Naive thymus-derived CD8-positive, alpha-beta T cell (primary cell): ENCODE data around the gene NUP85. TPM values are rescaled to one million over a fixed set of nuclear protein-coding genes. Genes with fewer than 3 reads are reported as not detected.

Source experiments
- ATAC-seq, 2 donors: fragments of 150-1000 bp; cut with Tn5 transposase in 1 of 2; sonication (Bioruptor Pico), chemical (Tn5 transposase) in 1 of 2; 1 replicate in 1 of 2; 2 replicates in 1 of 2; pipeline ENCODE4 v1.10.0; 2021; ENCODE audit warnings: mild to moderate bottlenecking in 2 of 2, moderate library complexity in 2 of 2
- POLR2A ChIA-PET: fragments of 350-600 bp; sonication (Branson Sonifier 250); formaldehyde crosslinking; loops from one replicate; lab custom pipeline; 2021; ENCODE audit warnings: antibody characterized with exemption; lab: Charles Lee
- DNase-seq, 10 donors: peaks; one replicate each; pipeline versions ENCODE4 v3.0.0 to v3.0.0-alpha.2; 2020 to 2022
- H3K27ac Mint-ChIP-seq, 10 donors: one replicate each; pipeline ENCODE4 v1.8.0; 2020 to 2022; ENCODE audit warnings: mild to moderate bottlenecking in 10 of 10, mixed read lengths in 10 of 10, moderate library complexity in 4 of 10, inconsistent platforms in 1 of 10
- H3K27me3 Mint-ChIP-seq, 5 donors: one replicate each; pipeline ENCODE4 v1.8.0; 2021 to 2022; ENCODE audit warnings: mixed read lengths in 5 of 5
- H3K36me3 Mint-ChIP-seq, 3 donors: one replicate each; pipeline ENCODE4 v1.8.0; 2020 to 2022; ENCODE audit warnings: mixed read lengths in 3 of 3, mild to moderate bottlenecking in 2 of 3, inconsistent platforms in 1 of 3
- H3K4me1 Mint-ChIP-seq, 4 donors: one replicate each; pipeline ENCODE4 v1.8.0; 2021 to 2022; ENCODE audit warnings: mixed read lengths in 4 of 4
- H3K4me3 Mint-ChIP-seq, 10 donors: one replicate each; pipeline ENCODE4 v1.8.0; 2020 to 2022; ENCODE audit warnings: mild to moderate bottlenecking in 10 of 10, mixed read lengths in 10 of 10, moderate library complexity in 6 of 10, inconsistent platforms in 1 of 10
- H3K9me3 Mint-ChIP-seq, 9 donors: one replicate each; pipeline ENCODE4 v1.8.0; 2020 to 2022; ENCODE audit warnings: mixed read lengths in 9 of 9, mild to moderate bottlenecking in 3 of 9, inconsistent platforms in 1 of 9, moderate library complexity in 1 of 9
- polyA plus RNA-seq, 3 donors: library from polyadenylated mRNA; unstranded; fragments of 300-500 nt; fragmentation: Illumina TruSeq; gene quantifications; one replicate each; pipeline ENCODE4 v1.2.3, GENCODE V29; 2021
- total RNA-seq, 8 experiments: library from RNA in 2 of 8; stranded (reverse) in 2 of 8; gene quantifications; one replicate each; pipeline ENCODE4 v1.2.3 and lab custom pipeline; 2021 to 2026

NUP85 gene
- total and polyA plus RNA-seq, 5 experiments from 2014 or later: 17.3 to 155 (median 39.4) TPM

DNA sequence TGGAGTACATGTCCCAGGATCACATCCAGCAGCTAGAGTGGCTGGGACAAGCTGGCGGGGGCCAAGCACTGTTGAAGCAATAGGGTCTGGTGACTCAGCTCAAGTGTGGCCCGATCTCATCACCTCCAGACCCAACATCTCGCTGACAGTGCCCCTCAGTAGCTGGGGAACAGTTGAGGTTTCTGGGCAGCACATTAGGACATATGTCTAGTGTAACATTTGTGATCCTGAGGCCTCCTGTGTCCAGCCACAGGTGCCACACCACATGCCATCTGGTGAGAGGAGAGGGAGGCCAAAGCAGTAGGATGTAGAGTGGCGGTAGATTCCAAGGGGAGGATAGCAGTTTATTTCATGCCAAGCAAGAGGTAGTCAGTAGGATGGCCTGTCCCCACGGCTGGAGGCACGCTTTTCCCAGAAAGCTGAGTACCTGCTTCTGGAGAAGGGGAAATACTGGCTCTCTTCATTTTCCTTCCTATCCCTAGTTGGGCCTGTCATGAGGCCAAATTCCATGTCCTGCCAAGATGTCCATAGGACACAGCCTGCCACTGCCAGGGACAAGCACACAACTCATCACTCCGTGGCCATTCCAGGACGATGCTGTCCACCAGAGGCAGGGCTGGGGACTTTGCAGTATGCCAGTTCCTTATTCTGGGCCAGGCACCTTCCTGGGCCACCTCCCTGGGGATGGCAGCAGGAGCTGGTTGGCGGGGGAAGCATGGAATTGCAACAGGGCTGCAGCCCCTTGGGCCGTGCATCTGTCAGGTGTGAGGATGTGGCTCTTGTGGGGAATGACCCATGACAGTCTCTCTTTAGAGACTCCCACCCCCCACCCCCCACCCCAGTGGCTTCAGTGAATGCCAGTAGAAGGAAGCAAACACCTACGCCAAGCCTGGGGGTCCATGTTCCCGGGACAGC is 31.9 kb downstream of the NUP85 start:
- no peaks in the 10 kb centered on the region for H3K27me3 Mint-ChIP-seq
- H3K9me3 Mint-ChIP-seq: no peaks in the 10 kb centered on the region
- no peak overlapping the region for H3K4me3 Mint-ChIP-seq
- H3K27ac Mint-ChIP-seq: peak overlapping the region in 5 of 10 donors; percentile 14 to 43 (median 29)
- ATAC-seq (no peak), DNase-seq (no peak)
- POLR2A ChIA-PET: interaction anchor here (0.6 kb wide), 1 partner anchor 14 kb away, joined by 3 read pairs; no protein-coding TSS in a partner anchor
- peaks cover 3 to 15% (median 13%) of the 10 kb centered on the region in 4 donors for H3K4me1 Mint-ChIP-seq
- peaks cover 0 to 72% (median 3%) of the 10 kb centered on the region in 3 donors for H3K36me3 Mint-ChIP-seq

DNA sequence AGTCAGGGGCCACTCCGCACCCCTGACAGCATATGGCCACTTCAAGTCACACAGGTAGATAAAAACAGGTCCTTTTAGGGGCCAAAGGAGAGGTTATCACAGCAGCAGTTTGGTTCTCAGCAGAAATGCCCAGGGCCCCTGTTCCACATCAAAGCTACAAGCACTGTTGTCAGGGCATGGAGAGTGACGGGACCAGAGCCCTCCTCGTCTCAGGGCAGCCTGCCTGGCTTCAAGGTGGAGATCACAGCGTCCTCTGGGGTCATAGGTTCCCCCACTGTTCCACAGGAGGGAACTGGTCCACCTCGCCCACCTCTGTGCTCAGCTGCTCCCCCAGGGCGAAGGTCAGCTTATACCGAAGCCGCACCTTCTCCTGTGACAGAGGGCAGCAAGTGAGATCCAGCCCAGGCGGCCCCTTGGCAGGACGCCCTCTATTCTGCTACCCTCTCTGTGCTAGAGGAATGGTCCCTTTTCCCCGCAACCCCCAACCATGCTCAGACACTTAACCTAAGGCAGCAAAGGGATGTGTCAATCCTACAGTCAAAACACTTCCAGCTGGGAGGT is 32.6 kb downstream of the NUP85 start:
- Mint-ChIP-seq H3K27me3 (no peaks in the 10 kb centered on the region), H3K36me3 (peaks cover 0 to 70% (median 5%) of the 10 kb centered on the region in 3 donors), H3K4me1 (peaks cover 5 to 15% (median 15%) of the 10 kb centered on the region in 4 donors), H3K9me3 (no peaks in the 10 kb centered on the region), H3K27ac (peak overlapping the region in 3 of 10 donors; percentile 14 to 83 (median 43)), H3K4me3 (no peak overlapping the region)
- POLR2A ChIA-PET: interaction anchor here (1.0 kb wide), 1 partner anchor 32 kb away, joined by 4 read pairs; the partner anchor contains the start of gene NUP85
- ATAC-seq (no peak), DNase-seq (no peak)

DNA sequence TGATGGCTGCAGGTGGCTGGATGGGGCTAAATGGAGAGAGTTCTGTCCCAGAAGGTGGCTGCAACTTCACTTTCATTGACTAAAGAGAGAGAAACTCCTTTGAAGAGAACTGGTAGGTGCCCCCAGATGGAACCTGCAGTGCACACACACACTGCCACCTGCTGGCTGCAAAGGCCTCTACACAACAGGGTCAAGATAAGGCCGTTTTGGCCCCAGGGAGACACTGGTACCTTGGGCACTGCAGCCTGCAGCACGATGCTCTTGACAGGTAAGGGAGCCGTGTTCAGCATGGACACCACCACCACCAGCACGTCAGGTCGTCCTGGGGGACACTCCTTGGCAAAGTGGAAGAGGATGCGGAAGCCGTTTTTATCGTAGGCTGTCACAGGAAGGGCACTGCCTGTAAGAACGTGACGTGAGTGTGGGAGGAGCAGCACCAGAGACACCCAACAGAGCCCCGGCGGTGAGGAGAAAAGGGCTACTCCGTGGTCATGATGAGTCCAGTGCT is 33.3 kb downstream of the NUP85 start:
- ATAC-seq (peak; percentile 86 to 88), DNase-seq (peak; percentile 36 to 76 (median 53))
- POLR2A ChIA-PET: interaction anchor here (0.9 to 2.3 kb wide), 3 partner anchors 24 to 125 kb away, joined by 3 to 7 read pairs (median 4); partner anchors contain the start of genes MRPS7 and NUP85
- H3K4me1 Mint-ChIP-seq: peaks cover 5 to 18% (median 15%) of the 10 kb centered on the region in 4 donors
- H3K36me3 Mint-ChIP-seq: peaks cover 0 to 72% (median 5%) of the 10 kb centered on the region in 3 donors
- H3K4me3 Mint-ChIP-seq: peak overlapping the region in 1 of 10 donors; percentile 52
- H3K27me3 Mint-ChIP-seq: no peaks in the 10 kb centered on the region
- H3K9me3 Mint-ChIP-seq: no peaks in the 10 kb centered on the region
- peak overlapping the region; percentile 30 to 91 (median 85) for H3K27ac Mint-ChIP-seq

DNA sequence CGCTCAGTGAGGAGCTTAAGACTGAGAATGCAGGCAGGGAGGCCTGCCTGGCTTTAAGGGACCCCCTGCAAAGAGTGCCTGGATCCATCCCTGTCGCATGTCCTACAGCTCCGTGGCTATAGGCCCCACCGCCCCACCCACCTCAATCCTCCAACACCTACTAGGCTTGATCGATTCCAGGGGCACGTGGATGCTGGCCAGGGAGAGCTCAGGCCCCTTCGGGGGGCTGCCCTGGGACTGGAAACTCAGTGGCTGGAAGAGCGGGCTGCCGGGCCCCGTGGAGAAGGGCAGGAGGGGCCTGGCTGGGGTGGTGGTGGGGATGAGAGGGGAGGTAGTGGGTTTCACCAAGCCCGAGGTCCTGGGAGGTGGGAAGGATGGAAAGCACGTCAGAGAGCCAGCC is 33.7 kb downstream of the NUP85 start:
- Mint-ChIP-seq H3K4me3 (no peak overlapping the region), H3K27ac (peak overlapping the region in 7 of 10 donors; percentile 30 to 90 (median 84)), H3K27me3 (no peaks in the 10 kb centered on the region), H3K36me3 (peaks cover 0 to 72% (median 5%) of the 10 kb centered on the region in 3 donors), H3K9me3 (no peaks in the 10 kb centered on the region), H3K4me1 (peaks cover 5 to 22% (median 16%) of the 10 kb centered on the region in 4 donors)
- ATAC-seq (no peak), DNase-seq (no peak)
- POLR2A ChIA-PET: interaction anchor here (0.9 to 2.3 kb wide), 4 partner anchors 23 to 125 kb away, joined by 3 to 9 read pairs (median 6); partner anchors contain the start of genes MIF4GD, MRPS7 and NUP85

DNA sequence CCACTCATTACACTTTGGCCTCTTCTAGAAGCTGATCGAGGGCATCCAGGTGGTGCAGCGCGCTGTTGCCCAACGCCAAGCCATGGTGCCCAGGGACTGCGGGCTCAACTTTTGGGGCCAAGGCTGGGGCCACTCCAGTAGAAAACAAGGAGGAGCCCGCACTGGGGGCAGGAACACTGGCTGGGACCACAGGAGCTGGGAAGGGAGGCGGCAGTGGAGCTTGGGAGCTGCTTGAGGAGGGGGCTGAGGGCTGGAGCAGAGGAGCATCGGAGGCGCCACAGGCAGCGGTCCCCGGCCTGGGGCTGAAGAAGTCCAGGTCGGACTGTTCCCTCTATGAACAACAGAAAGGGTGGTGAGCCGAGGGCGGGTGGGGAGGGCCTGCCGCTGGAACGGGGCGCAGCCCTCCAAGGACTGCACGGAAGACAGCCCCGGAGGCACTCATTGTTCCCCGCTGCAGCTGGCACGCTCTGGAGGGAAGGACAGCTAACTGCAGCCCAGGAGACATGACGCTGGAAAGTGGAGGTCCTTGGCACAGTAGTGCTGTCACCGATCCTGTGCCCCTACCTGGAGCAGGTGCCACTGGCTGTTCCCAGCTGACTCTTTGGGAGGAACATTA is 34.4 kb downstream of the NUP85 start:
- Mint-ChIP-seq H3K9me3 (no peaks in the 10 kb centered on the region), H3K36me3 (peaks cover 0 to 71% (median 3%) of the 10 kb centered on the region in 3 donors), H3K27ac (peak overlapping the region in 6 of 10 donors; percentile 14 to 74 (median 50)), H3K27me3 (no peaks in the 10 kb centered on the region), H3K4me1 (peaks cover 7 to 27% (median 18%) of the 10 kb centered on the region in 4 donors), H3K4me3 (no peak overlapping the region)
- no peak for ATAC-seq
- DNase-seq: no peak
- POLR2A ChIA-PET: interaction anchor here (2.3 to 3.3 kb wide), 3 partner anchors 21 to 126 kb away, joined by 7 to 14 read pairs (median 9); partner anchors contain the start of genes GGA3, MIF4GD and MRPS7

DNA sequence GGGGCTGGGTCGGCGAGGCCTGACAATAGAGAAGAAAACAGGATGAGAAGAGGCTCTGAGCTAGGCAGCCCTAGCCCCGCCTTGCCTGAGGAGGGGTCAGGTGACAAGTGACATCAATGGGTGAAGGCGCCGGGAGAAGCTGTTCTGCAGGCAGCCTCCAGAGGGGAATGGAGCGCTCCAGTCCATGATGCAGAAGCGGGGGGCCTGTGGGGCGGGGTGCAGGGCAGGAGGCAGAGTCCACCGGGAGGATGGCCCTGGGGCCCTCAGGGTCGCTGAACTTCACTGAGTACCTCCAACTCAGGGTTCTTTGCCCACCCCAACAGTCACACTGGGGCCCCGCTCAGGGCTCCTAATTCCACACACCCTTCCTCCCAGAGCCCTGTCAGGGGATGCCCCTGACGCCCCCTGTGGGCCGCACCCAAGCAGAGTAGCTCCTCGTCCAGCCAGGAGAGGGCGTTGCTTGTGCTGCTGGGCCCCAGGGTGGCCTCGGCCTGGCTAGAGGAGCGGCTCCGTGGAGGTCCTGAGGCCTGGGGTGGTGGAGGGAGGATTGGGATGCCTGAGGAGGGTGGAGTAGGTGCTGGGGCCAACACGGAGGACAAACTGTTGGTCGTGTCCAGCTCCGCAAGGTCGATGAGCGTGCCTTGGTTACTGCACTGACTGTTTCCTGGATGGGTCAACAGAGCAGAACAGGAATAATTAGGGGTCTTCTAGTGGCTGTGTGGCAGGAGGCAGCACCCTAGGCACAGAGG is 35.1 kb downstream of the NUP85 start:
- POLR2A ChIA-PET: interaction anchor here (0.5 to 3.3 kb wide), 5 partner anchors 21 to 126 kb away, joined by 5 to 14 read pairs (median 7); partner anchors contain the start of genes GGA3, MIF4GD and MRPS7
- Mint-ChIP-seq H3K4me1 (peaks cover 7 to 27% (median 18%) of the 10 kb centered on the region in 4 donors), H3K36me3 (peaks cover 0 to 72% (median 3%) of the 10 kb centered on the region in 3 donors), H3K27me3 (no peaks in the 10 kb centered on the region), H3K4me3 (no peak overlapping the region), H3K27ac (peak overlapping the region in 5 of 10 donors; percentile 25 to 74 (median 47)), H3K9me3 (no peaks in the 10 kb centered on the region)
- ATAC-seq (peak; percentile 43 to 51), DNase-seq (peak in 5 of 10 donors; percentile 12 to 30 (median 24))

DNA sequence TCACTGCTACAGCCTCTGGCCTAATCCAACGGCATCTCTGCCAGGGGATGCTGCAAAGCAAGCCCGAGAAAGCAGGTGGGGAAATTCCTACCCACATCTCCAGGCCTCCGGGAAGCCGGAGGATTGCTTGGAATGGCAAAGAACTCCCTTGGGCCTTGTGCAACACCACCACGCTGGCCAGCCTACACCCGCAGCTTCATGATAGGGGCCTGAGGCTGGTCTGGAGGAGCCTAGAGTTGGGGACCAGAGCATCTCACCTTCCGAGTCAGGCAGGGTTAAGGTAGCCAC is 35.6 kb downstream of the NUP85 start:
- no peak for DNase-seq
- H3K27me3 Mint-ChIP-seq: no peaks in the 10 kb centered on the region
- no peak for ATAC-seq
- H3K9me3 Mint-ChIP-seq: no peaks in the 10 kb centered on the region
- POLR2A ChIA-PET: interaction anchor here (0.6 to 3.3 kb wide), 3 partner anchors 20 to 58 kb away, joined by 5 to 14 read pairs (median 9); partner anchors contain the start of genes GGA3, MIF4GD and MRPS7
- peak overlapping the region in 1 of 10 donors; percentile 89 for H3K27ac Mint-ChIP-seq
- no peak overlapping the region for H3K4me3 Mint-ChIP-seq
- peaks cover 0 to 72% (median 3%) of the 10 kb centered on the region in 3 donors for H3K36me3 Mint-ChIP-seq
- H3K4me1 Mint-ChIP-seq: peaks cover 8 to 27% (median 18%) of the 10 kb centered on the region in 4 donors

DNA sequence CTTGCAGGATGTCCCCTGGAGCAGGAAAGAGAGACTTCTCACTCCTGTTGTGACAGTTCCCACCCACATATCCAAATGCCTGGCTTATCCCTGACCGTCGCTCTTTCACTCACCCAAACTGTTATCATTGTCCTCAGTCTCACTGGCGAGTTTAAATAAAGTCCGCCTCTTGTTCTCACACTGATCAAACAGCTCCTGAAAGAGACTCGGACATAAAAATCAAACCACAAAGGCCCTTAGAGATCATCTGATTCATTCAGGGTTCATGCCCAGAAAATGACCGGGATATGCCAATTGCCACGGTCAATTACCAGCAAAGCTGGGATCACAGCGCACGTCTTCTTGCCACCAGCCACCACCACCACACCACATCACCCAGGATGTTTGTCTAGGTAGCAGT is 36.0 kb downstream of the NUP85 start:
- peaks cover 0 to 72% (median 3%) of the 10 kb centered on the region in 3 donors for H3K36me3 Mint-ChIP-seq
- POLR2A ChIA-PET: interaction anchor here (0.6 to 3.3 kb wide), 3 partner anchors 20 to 58 kb away, joined by 5 to 14 read pairs (median 9); partner anchors contain the start of genes GGA3, MIF4GD and MRPS7
- no peaks in the 10 kb centered on the region for H3K27me3 Mint-ChIP-seq
- peak overlapping the region in 7 of 10 donors; percentile 12 to 96 (median 47) for H3K27ac Mint-ChIP-seq
- no peak for ATAC-seq
- H3K9me3 Mint-ChIP-seq: no peaks in the 10 kb centered on the region
- peak overlapping the region in 1 of 10 donors; percentile 68 for H3K4me3 Mint-ChIP-seq
- no peak for DNase-seq
- H3K4me1 Mint-ChIP-seq: peaks cover 8 to 27% (median 18%) of the 10 kb centered on the region in 4 donors

DNA sequence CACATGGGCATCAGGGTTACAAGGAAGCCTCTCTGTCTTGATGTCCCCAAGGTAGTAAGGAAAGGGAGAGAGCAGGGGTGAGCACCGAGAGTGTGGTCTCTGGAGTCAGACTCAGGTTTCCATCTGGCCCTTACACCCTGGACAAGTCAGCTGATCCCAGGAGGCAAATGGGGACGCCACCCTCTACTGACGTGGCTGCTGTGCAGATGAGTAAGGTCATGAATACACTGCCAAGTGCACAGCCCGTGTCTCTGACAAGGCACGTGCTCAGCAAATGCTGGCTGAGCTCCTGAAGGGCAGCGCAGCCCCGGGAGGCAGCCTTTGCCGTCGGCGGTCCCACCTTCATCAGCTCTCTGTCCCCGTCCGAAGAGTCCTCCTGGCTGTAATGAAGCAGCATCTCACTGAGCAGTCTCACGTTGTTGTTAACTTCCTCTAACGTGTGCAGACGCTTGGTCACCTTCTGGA is 36.5 kb downstream of the NUP85 start:
- Mint-ChIP-seq H3K36me3 (peaks cover 0 to 72% (median 3%) of the 10 kb centered on the region in 3 donors), H3K4me3 (peak overlapping the region in 2 of 10 donors; percentile 11 to 68), H3K27me3 (no peaks in the 10 kb centered on the region), H3K9me3 (no peaks in the 10 kb centered on the region), H3K4me1 (peaks cover 8 to 27% (median 18%) of the 10 kb centered on the region in 4 donors), H3K27ac (peak overlapping the region in 8 of 10 donors; percentile 12 to 96 (median 44))
- POLR2A ChIA-PET: interaction anchor here (3.3 kb wide), 1 partner anchor 19 kb away, joined by 14 read pairs; the partner anchor contains the start of genes GGA3 and MRPS7
- DNase-seq (no peak), ATAC-seq (no peak)

DNA sequence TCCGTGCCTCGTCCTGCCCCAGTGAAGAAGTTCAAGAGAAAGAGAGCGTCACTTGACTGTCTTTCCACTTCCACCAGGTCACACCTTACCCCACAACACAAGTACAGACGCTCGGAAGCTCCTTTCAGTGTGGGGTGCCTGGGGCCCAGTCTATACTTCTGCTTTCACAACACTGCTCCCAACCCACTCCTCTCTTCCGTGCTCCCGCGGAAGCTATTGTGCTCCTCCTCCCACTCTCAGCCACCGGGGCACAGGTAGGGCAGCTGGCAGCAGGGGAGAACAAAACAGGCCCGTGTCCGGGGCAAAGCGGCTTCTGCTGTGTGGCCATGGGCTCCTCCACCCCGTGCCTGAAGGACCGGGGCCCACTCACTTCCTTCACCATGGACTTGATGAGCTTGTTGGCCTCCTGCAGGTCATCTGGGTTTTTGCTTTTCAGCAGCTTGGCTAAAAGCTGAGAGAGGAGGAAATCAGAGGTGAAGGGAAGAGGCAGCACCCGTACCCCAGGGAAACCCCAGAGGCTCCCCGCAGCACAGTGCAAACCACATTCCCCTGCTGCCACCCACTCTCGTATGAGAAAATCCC is 37.1 kb downstream of the NUP85 start:
- POLR2A ChIA-PET: interaction anchor here (3.3 kb wide), 1 partner anchor 19 kb away, joined by 14 read pairs; the partner anchor contains the start of genes GGA3 and MRPS7
- peak overlapping the region in 7 of 10 donors; percentile 25 to 96 (median 35) for H3K27ac Mint-ChIP-seq
- H3K4me3 Mint-ChIP-seq: peak overlapping the region in 3 of 10 donors; percentile 1 to 68 (median 11)
- H3K36me3 Mint-ChIP-seq: peaks cover 0 to 70% (median 3%) of the 10 kb centered on the region in 3 donors
- ATAC-seq: peak in 1 of 2 donors; percentile 13
- H3K4me1 Mint-ChIP-seq: peaks cover 8 to 27% (median 18%) of the 10 kb centered on the region in 4 donors
- no peaks in the 10 kb centered on the region for H3K27me3 Mint-ChIP-seq
- DNase-seq: peak in 2 of 10 donors; percentile 12 to 49
- no peaks in the 10 kb centered on the region for H3K9me3 Mint-ChIP-seq
